PFSK-1 (cell line): ENCODE measurements around the gene RELA.

Experiments
- FOXP2 ChIP-seq: optimal IDR thresholded peaks from 2 replicates; pipeline ENCODE3; 2011; ENCODE audit warnings: borderline replicate concordance, control low read depth, inconsistent platforms; ENCODE audit not compliant: insufficient read depth; ENCODE audit errors: extremely low read length, extremely low read depth
- POLR2AphosphoS5 ChIP-seq: IDR thresholded peaks from 2 replicates; pipeline ENCODE4 v1.6.1; 2012; ENCODE audit warnings: low read depth, mild to moderate bottlenecking, control low read depth, low read length, moderate library complexity
- SIN3A ChIP-seq: IDR thresholded peaks from 2 replicates; pipeline ENCODE4 v1.6.1; 2012; ENCODE audit warnings: mild to moderate bottlenecking, low read length, moderate library complexity, borderline replicate concordance; ENCODE audit not compliant: insufficient read depth
- TAF1 ChIP-seq: IDR thresholded peaks from 2 replicates; pipeline ENCODE4 v1.6.1; 2012; ENCODE audit warnings: low read length, control low read depth, borderline replicate concordance; ENCODE audit not compliant: insufficient read depth

DNA sequence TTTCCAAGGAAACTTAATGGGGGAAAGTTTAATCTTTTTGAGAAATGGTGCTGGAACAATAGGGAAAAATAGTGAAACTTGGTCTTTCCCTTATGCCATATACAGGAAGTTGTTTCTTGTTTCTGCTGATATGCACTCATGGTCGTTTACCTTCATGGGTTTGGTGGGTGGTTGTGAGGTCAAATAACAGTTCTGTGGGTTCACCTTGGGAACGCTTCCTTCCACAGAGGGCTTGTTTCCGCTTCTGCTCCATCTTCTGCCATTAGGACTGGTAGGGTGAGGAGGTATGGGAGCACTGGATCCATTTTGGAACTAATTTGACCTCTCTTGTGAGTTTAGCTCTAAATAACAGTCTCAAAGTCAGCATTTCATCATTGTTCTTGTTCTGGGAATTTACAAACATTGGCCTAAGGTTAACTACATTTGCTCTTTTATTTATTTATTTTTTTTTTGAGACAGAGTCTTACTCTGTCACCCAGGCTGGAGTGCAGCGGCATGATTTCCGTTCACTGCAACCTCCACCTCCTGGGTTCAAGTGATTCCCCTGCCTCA lies 17.6 kb upstream of the RELA start:
- TF ChIP-seq SIN3A, result no peak
- TF ChIP-seq POLR2AphosphoS5, result no peak
- no peak for TF ChIP-seq TAF1
- no peak for TF ChIP-seq FOXP2
